Osteoblast (primary cell): ENCODE results near the gene SMAP2. TPM values are rescaled to one million over a fixed set of nuclear protein-coding genes. Genes with fewer than 3 reads are reported as not detected.
A peak's percentile ranks its signal among the peaks of the same experiment; 100 is the strongest.

Experiments
- DNase-seq: peaks from one replicate; pipeline ENCODE4 v3.0.0; 2011; ENCODE audit warnings: low spot score, mixed read lengths; ENCODE audit not compliant: insufficient read length; ENCODE audit errors: missing footprints
- H2AFZ ChIP-seq: 2 replicates; pipeline ENCODE4 v1.6.0; 2011; ENCODE audit warnings: mild to moderate bottlenecking, low read length
- H3K27ac ChIP-seq: 2 replicates; pipeline ENCODE4 v1.5.1; 2011; ENCODE audit warnings: mild to moderate bottlenecking, low read depth, low read length, moderate library complexity
- H3K27me3 ChIP-seq: 2 replicates; pipeline ENCODE4 v1.6.0; 2012; ENCODE audit warnings: mild to moderate bottlenecking, control low read depth, inconsistent platforms, low read length, moderate library complexity; ENCODE audit not compliant: insufficient read depth
- H3K36me3 ChIP-seq: 2 replicates; pipeline ENCODE4 v1.5.1; 2011; ENCODE audit warnings: mild to moderate bottlenecking, low read length, control low read depth, moderate library complexity; ENCODE audit not compliant: insufficient read depth
- H3K4me1 ChIP-seq: 2 replicates; pipeline ENCODE4 v1.5.1; 2011; ENCODE audit warnings: mild to moderate bottlenecking, low read length, control low read depth, moderate library complexity; ENCODE audit not compliant: insufficient read depth
- H3K4me2 ChIP-seq: 2 replicates; pipeline ENCODE4 v1.6.0; 2011; ENCODE audit warnings: mild to moderate bottlenecking, low read length; ENCODE audit not compliant: insufficient read depth
- H3K4me3 ChIP-seq: fragments of 200-600 bp; sonication (generic); 3 replicates; pipeline ENCODE4 v1.5.1; 2012; ENCODE audit warnings: mild to moderate bottlenecking, low read length, inconsistent platforms; ENCODE audit not compliant: insufficient read depth
- H3K79me2 ChIP-seq: 2 replicates; pipeline ENCODE4 v1.6.0; 2012; ENCODE audit warnings: mild to moderate bottlenecking, low read length, control low read depth, inconsistent platforms; ENCODE audit not compliant: insufficient read depth
- H3K9me3 ChIP-seq: 2 replicates; pipeline ENCODE4 v1.5.1; 2011; ENCODE audit warnings: low read depth, low read length, control low read depth
- H4K20me1 ChIP-seq: 2 replicates; pipeline ENCODE4 v1.6.0; 2012; ENCODE audit warnings: mild to moderate bottlenecking, low read length, control low read depth; ENCODE audit not compliant: insufficient read depth
- CTCF ChIP-seq: IDR thresholded peaks from 2 replicates; pipeline ENCODE4 v1.5.1; 2011; ENCODE audit warnings: mild to moderate bottlenecking, low read depth, low read length, moderate library complexity; ENCODE audit errors: extremely low read depth
- total RNA-seq: library from RNA; depleted of rRNA; stranded (reverse); fragments of >200 nt; gene quantifications from 2 replicates; pipeline ENCODE4 v1.2.3, GENCODE V29; 2012

The SMAP2 gene
- total RNA-seq, 1 donor = 20.3 TPM

GRCh38 chr1:40392221-40392620 lies 18.7 kb downstream of the SMAP2 start:
- Histone ChIP-seq H4K20me1 (peaks cover 38% of the 10 kb centered on the region), H3K27me3 (no peaks in the 10 kb centered on the region), H3K79me2 (peaks cover 82% of the 10 kb centered on the region), H3K4me1 (peaks cover 37% of the 10 kb centered on the region), H3K4me2 (peak overlapping the region; percentile 20), H3K9me3 (no peaks in the 10 kb centered on the region), H3K4me3 (no peak overlapping the region), H3K36me3 (peaks cover 4% of the 10 kb centered on the region), H3K27ac (peak overlapping the region; percentile 42), H2AFZ (no peak overlapping the region)
- no peak for TF ChIP-seq CTCF
- peak; percentile 84 for DNase-seq

GRCh38 chr1:40393173-40393572 lies 19.6 kb downstream of the SMAP2 start:
- H3K27me3 ChIP-seq = no peaks in the 10 kb centered on the region
- no peak overlapping the region for H3K4me3 ChIP-seq
- peaks cover 44% of the 10 kb centered on the region for H4K20me1 ChIP-seq
- H2AFZ ChIP-seq = no peak overlapping the region
- H3K4me2 ChIP-seq = no peak overlapping the region
- H3K79me2 ChIP-seq = peaks cover 88% of the 10 kb centered on the region
- no peak overlapping the region for H3K27ac ChIP-seq
- TF ChIP-seq CTCF = no peak
- DNase-seq = no peak
- peaks cover 4% of the 10 kb centered on the region for H3K36me3 ChIP-seq
- H3K4me1 ChIP-seq = peaks cover 37% of the 10 kb centered on the region
- no peaks in the 10 kb centered on the region for H3K9me3 ChIP-seq

- H3K4me2 ChIP-seq = peak overlapping the region; percentile 18
- no peak overlapping the region for H3K4me3 ChIP-seq
- peak overlapping the region; percentile 60 for H3K27ac ChIP-seq
- H3K36me3 ChIP-seq = no peaks in the 10 kb centered on the region
- no peaks in the 10 kb centered on the region for H3K27me3 ChIP-seq
- peaks cover 40% of the 10 kb centered on the region for H4K20me1 ChIP-seq
- H3K9me3 ChIP-seq = no peaks in the 10 kb centered on the region
- peak; percentile 84 for DNase-seq
- peaks cover 86% of the 10 kb centered on the region for H3K79me2 ChIP-seq
- TF ChIP-seq CTCF = no peak
- H2AFZ ChIP-seq = no peak overlapping the region
- peaks cover 32% of the 10 kb centered on the region for H3K4me1 ChIP-seq
Measured at GRCh38 chr1:40394491-40395172, 21.1 kb downstream of the SMAP2 start.

DNA sequence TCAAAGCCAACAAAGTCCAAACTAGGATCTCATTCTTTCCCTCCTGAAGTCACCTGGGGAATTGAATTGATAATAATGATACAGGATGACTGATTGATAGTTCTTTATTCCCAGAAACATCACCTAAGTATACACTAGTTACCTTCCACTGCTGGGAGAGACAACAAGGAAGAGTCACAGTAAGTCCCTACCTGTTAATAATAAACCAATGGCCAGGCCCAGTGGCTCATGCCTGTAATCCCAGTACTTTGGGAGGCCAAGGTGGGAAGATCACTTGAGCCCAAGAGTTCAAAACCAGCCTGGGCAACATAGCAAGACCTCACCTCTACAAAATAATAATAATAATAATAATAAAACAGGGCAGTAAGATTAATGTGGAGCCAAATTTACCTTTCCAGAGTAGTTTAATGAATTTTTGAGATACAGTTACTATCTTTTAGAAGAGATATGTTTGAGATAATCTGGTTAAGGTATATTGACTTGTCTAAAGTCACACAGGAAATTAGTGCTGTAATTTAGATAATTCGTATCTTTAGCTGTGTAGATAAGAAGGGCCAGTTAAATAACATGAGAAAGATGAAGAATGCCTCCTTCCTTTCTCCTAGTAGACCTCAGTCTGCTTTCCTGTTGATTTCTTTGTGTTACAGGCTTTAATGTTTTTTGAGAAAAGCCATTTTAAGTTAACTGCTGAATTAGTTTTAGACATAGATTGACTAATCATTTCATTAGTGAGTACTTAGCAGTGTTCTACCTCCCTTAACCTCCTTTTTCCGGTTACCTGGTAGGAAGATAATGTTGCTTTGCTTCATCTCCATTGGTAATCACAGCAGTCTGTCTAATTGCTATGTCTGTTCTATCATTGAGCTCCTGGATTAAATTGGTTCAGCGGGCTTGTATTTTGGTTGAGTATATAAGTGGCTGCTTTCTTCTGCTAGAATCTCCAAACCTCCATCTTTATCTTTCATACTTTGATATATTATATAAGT lies 22.0 kb downstream of the SMAP2 start:
- Histone ChIP-seq H3K4me3 (no peak overlapping the region), H3K9me3 (no peaks in the 10 kb centered on the region), H4K20me1 (peaks cover 43% of the 10 kb centered on the region), H3K4me1 (peaks cover 24% of the 10 kb centered on the region), H3K79me2 (peaks cover 94% of the 10 kb centered on the region), H2AFZ (no peak overlapping the region), H3K27me3 (no peaks in the 10 kb centered on the region), H3K27ac (peak overlapping the region; percentile 60), H3K4me2 (peak overlapping the region; percentile 18), H3K36me3 (no peaks in the 10 kb centered on the region)
- DNase-seq = no peak
- no peak for TF ChIP-seq CTCF
